ENCODE data around the gene LRRC63.

- TF ChIP-seq, protein P1, sequence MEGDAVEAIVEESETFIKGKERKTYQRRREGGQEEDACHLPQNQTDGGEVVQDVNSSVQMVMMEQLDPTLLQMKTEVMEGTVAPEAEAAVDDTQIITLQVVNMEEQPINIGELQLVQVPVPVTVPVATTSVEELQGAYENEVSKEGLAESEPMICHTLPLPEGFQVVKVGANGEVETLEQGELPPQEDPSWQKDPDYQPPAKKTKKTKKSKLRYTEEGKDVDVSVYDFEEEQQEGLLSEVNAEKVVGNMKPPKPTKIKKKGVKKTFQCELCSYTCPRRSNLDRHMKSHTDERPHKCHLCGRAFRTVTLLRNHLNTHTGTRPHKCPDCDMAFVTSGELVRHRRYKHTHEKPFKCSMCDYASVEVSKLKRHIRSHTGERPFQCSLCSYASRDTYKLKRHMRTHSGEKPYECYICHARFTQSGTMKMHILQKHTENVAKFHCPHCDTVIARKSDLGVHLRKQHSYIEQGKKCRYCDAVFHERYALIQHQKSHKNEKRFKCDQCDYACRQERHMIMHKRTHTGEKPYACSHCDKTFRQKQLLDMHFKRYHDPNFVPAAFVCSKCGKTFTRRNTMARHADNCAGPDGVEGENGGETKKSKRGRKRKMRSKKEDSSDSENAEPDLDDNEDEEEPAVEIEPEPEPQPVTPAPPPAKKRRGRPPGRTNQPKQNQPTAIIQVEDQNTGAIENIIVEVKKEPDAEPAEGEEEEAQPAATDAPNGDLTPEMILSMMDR (IDR thresholded peaks at IDR 0.05), result no peak
- no peak for TF ChIP-seq POLR2AphosphoS5 (IDR thresholded peaks at IDR 0.05)
These were observed 26.1 kb upstream of the LRRC63 start for GRCh38 chr13:46185634-46186033.
